Sciatic nerve (tissue), 2 donors: ENCODE data around the gene ARF1. TPM values are rescaled to one million over a fixed set of nuclear protein-coding genes. Genes with fewer than 3 reads are reported as not detected.

Experiments used
- ATAC-seq: fragments of 200-7000 bp; cut with Tn5 transposase; one replicate; pipeline ENCODE4 v1.9.1; 2020; ENCODE audit warnings: mild to moderate bottlenecking, moderate library complexity
- DNase-seq: peaks from one replicate; pipeline ENCODE4 v3.0.0-alpha.2; 2020; ENCODE audit warnings: low spot score
- intact Hi-C: fragments of 100-400 bp; cut with DNase I; formaldehyde crosslinking; loops from one replicate; pipeline ENCODE4 v1.14.2; 2022
- total RNA-seq: library from RNA; stranded (reverse); fragmentation: NEBNext Ultra II Directional; extraction: Animal tissue kit (Norgen Biotek cat#: 25700); gene quantifications from one replicate; pipeline ENCODE4 v1.2.1, GENCODE V29; 2021
- donor health status: DM: no; HTN: no; CAD: no.
- donor health status: DM: no; HTN: no; CAD: no.

Gene ARF1
- total RNA-seq, 1 donor from 2014 or later, result 251 TPM

DNA sequence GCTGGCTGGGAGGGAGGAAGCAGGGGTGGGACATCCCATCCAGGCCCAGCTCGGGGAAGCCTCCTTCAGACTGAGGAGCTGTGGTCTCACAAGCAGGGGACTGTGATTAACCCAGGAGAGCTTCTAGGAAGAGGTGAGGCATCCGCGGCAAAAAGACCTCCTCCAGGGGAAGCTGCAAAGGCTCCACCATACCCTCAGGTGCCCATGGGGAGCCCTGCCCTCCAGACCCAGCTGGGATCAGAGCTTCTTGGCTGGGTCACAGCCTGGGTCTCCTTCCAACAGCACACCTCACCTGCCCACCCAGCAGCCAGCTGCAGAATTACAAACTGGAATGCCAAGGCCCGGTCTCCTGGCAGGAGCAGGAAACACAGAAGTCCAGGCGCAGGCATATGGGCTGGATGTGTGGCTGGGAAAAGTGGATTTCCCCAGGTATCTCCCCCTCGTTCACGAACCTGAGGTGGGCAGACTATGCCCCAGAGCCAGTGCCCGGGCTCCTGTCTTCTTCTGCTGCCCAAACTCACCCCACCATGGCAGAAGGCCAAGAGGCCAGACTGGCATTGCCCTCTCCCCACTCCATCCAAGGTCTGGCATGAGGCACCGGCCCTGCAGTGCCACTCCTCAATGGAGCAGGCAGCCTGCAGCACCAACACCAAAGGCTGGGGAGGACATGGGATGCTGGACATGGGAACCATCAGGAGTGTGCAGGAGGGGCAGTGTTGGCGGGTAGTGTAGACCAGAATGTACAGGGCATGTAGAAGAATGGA is 15.4 kb upstream of the ARF1 start:
- intact Hi-C loops, result no loop called here
- ATAC-seq (no peak), DNase-seq (no peak)

DNA sequence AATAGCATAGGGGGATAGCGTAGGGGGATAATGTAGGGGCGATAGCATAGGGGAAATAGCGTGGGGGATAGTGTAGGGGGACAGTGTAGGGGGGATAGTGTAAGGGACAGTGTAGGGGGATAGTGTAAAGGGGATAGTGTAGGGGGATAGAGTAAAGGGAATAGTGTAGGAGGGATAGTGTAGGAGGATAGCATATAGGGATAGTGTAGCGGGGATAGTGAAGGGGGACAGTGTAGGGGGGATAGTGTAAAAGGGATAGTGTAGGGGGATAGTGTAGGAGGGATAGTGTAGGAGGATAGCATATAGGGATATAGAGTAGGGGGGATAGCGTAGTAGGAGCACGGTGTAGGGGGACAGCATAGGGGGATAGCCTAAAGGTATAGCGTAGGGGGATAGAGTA is 14.1 kb upstream of the ARF1 start:
- DNase-seq (no peak), ATAC-seq (no peak)
- intact Hi-C loops, result no loop called here

DNA sequence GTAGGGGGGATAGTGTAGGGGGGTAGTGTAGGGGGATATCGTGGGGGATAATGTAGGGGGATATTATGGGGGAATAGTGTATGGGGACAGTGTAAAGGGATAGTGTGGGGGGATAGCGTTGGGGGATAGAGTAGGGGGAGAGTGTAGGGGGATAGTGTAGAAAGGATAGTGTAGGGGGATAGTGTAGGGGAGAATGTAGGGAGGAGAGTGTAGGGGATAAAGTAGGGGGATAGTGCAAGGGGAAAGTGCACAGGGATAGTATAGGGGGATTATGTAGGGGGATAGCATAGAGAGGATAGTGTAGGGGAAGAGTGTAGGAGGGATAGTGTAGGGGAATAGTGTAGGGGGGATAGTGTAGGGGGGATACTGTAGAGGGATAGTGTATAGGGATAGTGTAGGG is 12.3 kb upstream of the ARF1 start:
- DNase-seq, result no peak
- intact Hi-C loops, result no loop called here

DNA sequence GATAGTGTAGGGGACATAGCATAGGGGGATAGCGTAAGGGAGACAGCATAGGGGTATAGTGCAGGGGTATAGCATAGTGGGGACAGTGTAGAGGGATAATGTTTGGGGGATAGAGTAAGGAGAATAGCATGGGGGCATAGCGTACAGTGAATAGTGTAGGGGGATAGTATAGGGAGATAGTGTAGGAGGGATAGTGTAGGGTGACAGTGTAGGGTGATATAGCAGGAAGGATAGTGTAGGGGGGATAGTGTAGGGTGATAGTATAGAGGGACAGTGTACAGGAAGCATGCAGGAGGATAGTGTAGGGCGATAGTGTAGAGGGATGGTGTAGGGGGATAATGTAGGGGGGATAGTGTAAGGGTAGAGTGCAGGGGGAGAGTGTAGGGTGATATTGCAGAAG is 11.7 kb upstream of the ARF1 start:
- intact Hi-C loops, result no loop called here
- DNase-seq (no peak), ATAC-seq (no peak)

More for the DNA sequence above, 12.3 kb upstream of the ARF1 start:
- ATAC-seq, result no peak

- DNase-seq (no peak), ATAC-seq (no peak)
- intact Hi-C loops, result no loop called here
These were observed 10.5 kb upstream of the ARF1 start for GRCh38 chr1:228071839-228072657.

DNA sequence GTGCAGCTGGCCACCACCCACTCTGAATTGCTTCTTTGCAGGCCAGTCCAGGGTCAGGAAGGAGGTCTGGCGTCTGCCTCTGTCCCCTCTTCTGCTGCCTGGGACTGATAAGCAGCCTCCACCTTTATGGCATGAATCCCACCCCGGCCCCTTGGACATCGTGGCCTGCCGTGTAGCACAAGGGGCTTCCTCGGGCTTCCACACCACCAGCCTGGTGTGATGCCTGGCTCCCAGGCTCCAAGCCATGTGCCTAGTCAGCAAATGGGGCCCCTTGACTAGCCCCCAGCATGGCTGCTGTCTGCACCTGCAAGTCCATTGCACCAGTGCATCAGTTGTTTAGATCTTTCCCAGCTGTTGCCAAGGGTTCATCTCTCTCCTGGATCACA is 9.9 kb upstream of the ARF1 start:
- intact Hi-C loops, result no loop called here
- DNase-seq (no peak), ATAC-seq (no peak)

GRCh38 chr1:228073061-228073856 is 9.2 kb upstream of the ARF1 start:
- ATAC-seq (no peak), DNase-seq (no peak)
- intact Hi-C loops, result no loop called here

DNA sequence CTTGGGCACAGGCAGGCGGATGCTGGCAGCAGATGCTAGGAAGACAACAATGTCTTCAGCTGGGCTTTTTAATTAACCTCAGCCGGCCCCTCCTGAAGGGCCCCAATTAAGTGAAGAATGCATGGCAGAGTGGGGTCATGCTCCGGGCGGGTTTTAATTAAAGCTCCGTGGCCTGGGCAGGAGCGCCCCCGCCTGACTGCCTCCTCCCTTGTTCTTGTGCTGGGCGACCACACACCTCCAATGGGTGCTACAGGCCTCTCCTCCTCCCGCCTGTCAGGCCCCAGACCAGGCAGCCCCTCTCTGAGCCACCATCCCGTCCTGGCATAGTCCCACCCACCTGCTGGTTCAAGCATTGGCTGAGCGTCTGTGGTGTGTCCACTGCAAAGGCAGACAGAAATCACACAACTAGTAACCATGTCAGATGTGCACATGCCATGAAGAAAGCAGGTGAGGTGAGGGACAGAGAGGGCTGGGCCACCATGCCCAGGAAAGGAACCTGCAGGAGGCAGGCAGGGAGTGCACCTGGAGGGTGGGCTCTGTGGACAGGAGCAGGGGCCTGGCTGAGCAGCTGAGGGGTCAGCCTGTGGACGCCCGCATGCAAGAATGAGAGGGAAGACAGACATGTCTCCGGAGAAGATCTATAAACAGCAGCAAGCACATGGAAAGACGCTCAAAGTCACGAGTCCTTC is 8.5 kb upstream of the ARF1 start:
- no peak for ATAC-seq
- DNase-seq, result peak; percentile 60

GRCh38 chr1:228074954-228075730 is 7.4 kb upstream of the ARF1 start:
- peak; percentile 29 for ATAC-seq
- intact Hi-C loops, result no loop called here
- peak; percentile 59 for DNase-seq

More for the DNA sequence above, 8.5 kb upstream of the ARF1 start:
- intact Hi-C loops, result no loop called here

DNA sequence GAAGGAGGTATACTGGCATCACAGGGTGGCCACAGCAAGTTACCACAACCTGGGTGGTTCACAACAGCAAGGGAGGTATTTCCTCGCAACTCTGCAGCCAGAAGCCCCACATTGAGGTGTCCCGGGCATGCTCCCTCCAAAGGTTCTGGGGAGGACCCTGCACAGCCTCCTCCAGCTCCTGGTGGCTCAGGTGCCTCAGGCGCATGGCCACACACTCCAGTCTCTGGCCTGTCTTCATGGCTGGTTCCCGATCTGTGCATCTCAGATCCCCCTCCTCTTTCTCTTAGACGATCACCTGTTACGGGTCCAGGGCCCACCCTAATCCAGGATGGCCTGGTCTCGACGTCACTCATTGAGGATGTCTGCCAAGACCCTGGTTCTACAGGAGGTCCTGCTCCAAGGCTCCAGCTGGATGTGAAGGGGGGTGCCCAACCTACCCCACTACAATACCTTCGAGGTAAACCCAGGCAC is 6.7 kb upstream of the ARF1 start:
- ATAC-seq (no peak), DNase-seq (peak; percentile 51)
- intact Hi-C loops, result no loop called here

- DNase-seq, result peak; percentile 46
- intact Hi-C loops, result no loop called here
- ATAC-seq, result no peak
These were observed 5.6 kb upstream of the ARF1 start for GRCh38 chr1:228076796-228077430.

GRCh38 chr1:228077565-228078330 is 4.8 kb upstream of the ARF1 start:
- intact Hi-C loops, result no loop called here
- DNase-seq, result peak; percentile 52

DNA sequence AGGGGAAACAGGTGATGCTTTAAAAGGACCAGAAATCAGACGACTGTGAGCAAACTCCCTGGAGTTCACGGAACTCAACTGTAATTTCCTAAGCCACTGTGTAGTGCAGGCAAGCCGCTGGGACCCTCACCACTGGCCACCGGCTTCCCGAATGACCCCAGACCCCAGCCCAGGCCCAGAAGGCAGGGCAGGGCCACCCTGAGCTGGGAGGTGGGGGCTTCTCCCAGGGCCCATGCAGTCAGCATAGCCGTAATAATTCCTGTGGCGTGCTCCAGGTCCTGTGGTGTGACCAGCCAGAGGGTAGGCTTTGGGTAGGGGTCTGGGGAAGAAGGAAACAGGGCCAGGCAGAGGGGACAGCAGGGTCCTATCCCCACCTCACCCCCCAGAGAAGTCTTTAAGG is 3.5 kb upstream of the ARF1 start:
- DNase-seq (no peak), ATAC-seq (no peak)
- intact Hi-C loops, result no loop called here

More at GRCh38 chr1:228077565-228078330, 4.8 kb upstream of the ARF1 start:
- ATAC-seq, result no peak

DNA sequence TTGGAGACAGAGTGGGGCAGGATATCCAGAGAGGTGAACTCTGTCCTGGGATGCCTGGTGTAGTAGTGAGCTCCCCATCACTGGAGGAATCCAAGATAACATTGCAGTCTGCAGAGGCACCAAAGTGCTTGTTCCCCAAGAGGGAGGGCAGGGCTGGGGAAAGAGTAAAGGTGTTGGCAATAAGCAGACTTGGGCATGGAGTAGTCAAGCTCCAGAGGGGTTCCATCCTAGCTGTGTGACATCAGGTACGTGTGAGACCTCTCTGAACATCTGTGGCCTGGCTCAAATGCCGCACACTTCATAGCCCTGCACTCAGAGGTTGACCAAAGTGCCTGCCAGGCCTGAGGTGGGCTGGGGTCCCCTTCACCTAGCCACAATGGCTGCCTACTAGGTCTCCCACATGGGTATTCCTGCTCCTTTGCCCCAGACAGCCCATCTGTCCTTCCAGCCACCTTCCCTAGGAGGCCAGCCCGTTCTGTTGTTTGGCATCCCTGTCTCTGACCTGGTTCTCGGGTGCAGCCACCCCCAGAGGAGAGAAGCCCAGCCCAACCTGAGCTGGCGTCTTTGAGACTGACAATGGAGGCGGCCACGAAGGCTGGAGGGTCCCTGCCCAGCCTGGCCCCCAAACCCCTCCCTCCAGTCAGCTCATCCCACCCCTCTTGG is 2.8 kb upstream of the ARF1 start:
- intact Hi-C loops, result no loop called here
- ATAC-seq, result no peak
- DNase-seq, result peak; percentile 54

DNA sequence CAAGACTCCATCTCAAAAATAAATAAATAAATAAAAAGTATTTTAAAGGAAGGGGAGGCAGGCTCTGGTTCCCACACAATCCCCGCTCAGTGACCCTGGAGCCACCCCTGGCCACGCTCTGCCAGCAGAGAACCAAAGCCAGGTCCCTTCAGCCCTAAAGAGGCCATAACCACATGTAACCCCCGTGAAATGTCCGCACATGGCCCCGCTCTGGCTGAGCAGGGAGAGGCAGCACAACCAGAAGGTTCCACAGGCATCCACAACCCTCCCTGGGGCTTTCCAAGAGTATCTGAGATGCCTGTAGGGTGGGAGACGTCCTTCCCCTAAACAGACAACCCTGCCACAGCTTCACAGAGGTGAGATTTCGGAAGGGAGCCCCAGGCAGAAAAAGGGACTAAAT is 1.4 kb upstream of the ARF1 start:
- intact Hi-C loops, result no loop called here
- no peak for ATAC-seq
- DNase-seq, result no peak

DNA sequence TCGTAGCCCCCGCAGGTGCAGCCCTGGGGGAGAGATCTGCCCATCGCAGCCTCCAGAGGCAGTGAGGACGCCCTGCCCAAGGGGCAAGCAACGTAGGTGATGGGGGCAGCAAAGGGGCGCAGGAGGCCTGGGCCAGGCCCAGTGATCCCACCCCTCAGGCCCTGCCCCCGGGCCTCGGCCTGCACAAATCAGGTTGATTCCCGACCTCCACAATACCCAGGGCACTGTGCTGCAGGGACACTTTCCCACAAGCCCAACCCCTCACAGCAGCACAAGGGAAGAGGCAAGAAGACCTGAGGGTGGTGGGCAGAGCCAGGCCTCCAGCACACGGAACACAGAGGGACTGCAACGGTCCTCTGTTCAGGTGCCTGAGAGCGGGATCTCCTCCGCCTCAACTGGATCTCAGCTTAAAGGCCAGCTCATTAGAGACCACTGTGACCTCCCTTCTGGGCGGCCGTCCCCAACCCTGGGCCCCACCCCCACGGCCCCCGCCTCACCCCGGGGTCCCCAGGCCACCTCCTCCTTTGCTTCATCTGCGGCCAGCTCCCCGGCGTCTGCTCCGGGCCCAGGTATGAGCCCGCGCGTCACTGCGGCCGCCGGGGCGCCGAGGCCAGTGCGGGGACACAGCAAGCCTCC is 812 bp upstream of the ARF1 start:
- ATAC-seq (no peak), DNase-seq (no peak)
- intact Hi-C loops, result no loop called here
